GM21526 (cell line): ENCODE data around the gene SEC23A.
"Not testable (repeated sequence)": the region's sequence is repeated elsewhere in the genome, so short reads cannot be mapped to it uniquely, and the experiment has no call there.

ENCODE experiments used
- ATAC-seq: cut with Tn5 transposase; IDR thresholded peaks from one replicate; pipeline ENCODE4 v1.9.1; 2021; ENCODE audit warnings: moderate library complexity; ENCODE audit not compliant: unreplicated experiment, low FRiP score

The SEC23A gene

GRCh38 chr14:39102969-39103957 is at the start of gene SEC23A:
SEC23A (minus strand) TSS chr14:39103235; CDS start chr14:39096118, 7,117 bp downstream.
- ATAC-seq = peak; percentile 90

- no peak for ATAC-seq
These were observed 42.4 kb upstream of the SEC23A start for GRCh38 chr14:39145266-39145966.

- ATAC-seq = not testable (repeated sequence)
These were observed 40.2 kb upstream of the SEC23A start for GRCh38 chr14:39143226-39143625.

DNA sequence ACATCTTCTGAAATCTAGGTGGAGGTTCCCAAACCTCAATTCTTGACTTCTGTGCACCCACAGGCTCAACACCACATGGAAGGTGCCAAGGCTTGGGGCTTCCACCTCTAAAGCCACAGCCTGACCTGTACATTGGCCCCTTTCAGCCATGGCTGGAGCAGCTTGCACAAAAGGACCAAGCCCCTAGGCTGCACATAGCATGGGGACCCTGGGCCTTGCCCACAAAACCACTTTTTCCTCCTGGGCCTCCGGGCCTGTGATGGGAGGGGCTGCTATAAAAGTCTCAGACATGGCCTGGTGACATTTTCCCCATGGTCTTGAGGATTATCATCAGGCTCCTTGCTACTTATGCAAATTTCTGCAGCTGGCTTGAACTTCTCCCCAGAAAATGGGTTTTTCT is 38.6 kb upstream of the SEC23A start:
- not testable (repeated sequence) for ATAC-seq

- ATAC-seq = no peak
These were observed 37.1 kb upstream of the SEC23A start for GRCh38 chr14:39140170-39140569.

GRCh38 chr14:39138440-39138839 is 35.4 kb upstream of the SEC23A start:
- ATAC-seq = no peak

DNA sequence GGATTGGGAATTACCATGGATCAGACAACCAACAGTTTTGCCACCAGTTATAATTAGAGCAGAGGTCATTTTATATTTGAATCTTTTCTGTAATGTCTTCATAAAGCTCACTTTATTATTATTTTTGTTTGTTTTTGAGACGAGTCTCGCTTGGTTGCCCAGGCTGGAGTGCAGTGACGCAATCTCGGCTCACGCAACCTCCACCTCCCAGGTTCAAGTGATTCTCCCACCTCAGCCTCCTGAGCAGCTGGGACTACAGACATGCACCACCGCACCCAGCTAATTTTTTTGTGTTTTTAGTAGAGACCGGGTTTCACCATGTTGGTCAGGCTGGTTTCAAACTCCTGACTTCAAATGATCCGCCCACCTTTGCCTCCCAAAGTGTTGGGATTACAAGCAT is 34.8 kb upstream of the SEC23A start:
- ATAC-seq = not testable (repeated sequence)

- ATAC-seq = no peak
These were observed 19.5 kb upstream of the SEC23A start for GRCh38 chr14:39122330-39123138.

GRCh38 chr14:39114073-39114838 is 11.2 kb upstream of the SEC23A start, which contains the start of gene GEMIN2:
GEMIN2 (plus strand) TSS chr14:39114323; CDS start chr14:39114339, 16 bp downstream.
- peak; percentile 87 for ATAC-seq

DNA sequence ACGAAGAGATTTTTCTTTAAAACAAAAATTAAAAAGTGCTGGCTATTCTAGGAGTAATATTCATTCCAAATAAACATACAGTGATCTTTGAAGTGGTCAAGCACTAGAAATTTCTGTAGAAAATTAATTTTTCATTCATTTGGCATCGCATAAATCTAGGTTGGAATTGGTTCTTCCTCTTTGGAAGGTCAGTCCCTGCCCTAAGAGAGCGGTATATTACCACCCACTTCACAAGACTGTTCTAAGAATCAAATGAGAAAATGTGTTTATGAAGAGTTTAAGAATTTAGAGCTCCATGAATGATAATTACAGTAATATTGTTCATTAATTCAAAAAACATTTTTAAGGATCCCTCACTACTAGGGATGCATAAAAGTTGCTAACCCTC is 10.6 kb upstream of the SEC23A start:
- ATAC-seq = no peak

- no peak for ATAC-seq
These were observed 7.1 kb upstream of the SEC23A start for GRCh38 chr14:39109893-39110715.

DNA sequence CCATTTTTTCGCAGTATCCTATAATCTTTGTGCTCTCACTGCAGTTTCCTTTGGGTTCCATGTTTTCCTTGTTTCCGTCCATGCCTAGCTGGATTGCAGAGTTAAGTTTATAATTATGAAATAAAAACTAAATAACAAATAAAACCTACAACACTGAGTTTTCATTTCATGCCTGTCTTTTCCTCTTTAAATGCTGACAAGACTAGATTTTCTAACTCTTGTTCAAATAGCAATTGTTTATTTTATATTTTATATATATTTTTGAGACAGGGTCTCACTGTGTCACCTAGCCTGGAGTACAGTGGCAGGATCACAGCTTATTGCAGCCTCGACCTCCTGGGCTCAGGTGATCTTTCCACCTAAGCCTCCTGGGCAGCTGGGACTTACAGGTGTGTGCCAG is 5.8 kb upstream of the SEC23A start:
- no peak for ATAC-seq

- ATAC-seq = no peak
These were observed 4.6 kb upstream of the SEC23A start for GRCh38 chr14:39107591-39107996.

- not testable (repeated sequence) for ATAC-seq
These were observed 1.2 kb upstream of the SEC23A start for GRCh38 chr14:39104078-39104801.

DNA sequence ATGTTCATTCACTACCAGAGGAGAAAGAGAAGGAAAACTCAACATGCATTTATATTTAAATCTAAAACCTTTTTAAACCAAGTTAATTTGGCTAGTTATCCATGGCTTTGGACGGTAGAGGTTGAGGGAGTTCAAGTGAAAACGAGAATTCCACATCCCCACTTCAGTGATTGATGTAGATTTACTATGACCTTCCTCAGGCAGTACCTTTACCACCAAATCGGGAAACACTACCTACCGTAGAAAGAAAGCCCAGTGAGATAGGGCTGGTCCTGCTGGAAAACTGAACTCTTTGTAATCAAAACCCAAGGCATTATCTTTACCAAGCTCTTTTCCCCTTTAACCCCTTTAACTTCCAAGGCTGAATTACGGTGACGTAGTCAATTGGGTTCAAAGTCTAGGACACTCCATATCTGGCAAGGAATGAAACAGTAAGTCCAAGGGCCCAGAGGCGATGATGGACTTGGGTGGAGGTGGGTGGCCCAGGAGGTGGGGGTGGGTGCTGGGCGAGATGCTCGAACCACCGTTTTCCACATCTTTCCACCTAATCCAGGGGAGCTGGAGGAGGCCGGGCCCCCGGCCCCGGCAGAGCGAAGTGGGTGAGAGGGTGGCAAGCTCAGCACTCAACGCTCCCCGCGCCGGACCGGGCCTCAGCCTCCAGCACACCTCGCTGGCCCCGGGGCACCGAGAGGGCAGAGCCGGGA is 618 bp downstream of the SEC23A start:
- peak; percentile 20 for ATAC-seq

- ATAC-seq = no peak
These were observed 3.3 kb downstream of the SEC23A start for GRCh38 chr14:39099748-39100147.

DNA sequence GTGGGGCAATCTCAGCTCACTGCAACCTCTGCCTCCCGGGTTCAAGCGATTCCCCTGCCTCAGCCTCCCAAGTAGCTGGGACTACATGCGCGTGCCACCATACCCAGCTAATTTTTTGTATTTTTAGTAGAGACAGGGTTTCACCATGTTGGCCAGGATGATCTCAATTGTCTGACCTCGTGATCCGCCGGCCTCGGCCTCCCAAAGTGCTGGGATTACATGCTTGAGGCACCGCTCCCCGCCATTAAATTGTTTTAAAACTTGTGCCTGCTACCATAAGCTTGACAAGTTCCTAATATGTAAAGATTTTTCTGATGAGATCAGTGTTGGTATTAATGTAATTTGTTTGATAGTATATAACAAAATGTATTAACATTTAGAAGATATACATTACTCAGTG is 3.8 kb downstream of the SEC23A start:
- not testable (repeated sequence) for ATAC-seq

GRCh38 chr14:39097159-39097558 is 5.9 kb downstream of the SEC23A start:
- no peak for ATAC-seq
